Hepatic stellate cell (primary cell): ENCODE data around the gene TUT1.
"Not testable (repeated sequence)": the region's sequence is repeated elsewhere in the genome, so short reads cannot be mapped to it uniquely, and the experiment has no call there.

Source experiments
- DNase-seq: peaks from one replicate; pipeline ENCODE4 v3.0.0; 2011; ENCODE audit warnings: low spot score

The TUT1 gene

DNA sequence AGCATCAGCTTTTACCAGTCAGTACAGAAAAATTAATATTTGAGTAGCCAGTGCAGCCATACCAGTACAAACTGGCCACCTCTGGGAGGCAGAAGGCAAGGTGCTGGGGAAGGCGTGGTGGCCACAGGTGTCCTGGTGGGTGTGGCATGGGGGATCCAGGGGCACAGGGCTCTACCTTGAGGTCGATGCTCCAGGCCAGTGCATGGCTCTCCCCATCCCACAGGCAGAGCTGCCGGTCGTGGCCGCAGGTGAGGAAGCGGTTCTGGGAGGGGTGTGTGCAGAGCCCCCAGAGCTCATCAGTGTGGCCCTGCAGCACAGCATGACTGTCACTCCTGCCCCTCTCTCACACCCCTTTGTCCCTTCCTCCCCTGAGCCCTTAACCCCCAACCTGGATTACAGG, 14.1 kb upstream of the TUT1 start:
- no peak for DNase-seq

DNA sequence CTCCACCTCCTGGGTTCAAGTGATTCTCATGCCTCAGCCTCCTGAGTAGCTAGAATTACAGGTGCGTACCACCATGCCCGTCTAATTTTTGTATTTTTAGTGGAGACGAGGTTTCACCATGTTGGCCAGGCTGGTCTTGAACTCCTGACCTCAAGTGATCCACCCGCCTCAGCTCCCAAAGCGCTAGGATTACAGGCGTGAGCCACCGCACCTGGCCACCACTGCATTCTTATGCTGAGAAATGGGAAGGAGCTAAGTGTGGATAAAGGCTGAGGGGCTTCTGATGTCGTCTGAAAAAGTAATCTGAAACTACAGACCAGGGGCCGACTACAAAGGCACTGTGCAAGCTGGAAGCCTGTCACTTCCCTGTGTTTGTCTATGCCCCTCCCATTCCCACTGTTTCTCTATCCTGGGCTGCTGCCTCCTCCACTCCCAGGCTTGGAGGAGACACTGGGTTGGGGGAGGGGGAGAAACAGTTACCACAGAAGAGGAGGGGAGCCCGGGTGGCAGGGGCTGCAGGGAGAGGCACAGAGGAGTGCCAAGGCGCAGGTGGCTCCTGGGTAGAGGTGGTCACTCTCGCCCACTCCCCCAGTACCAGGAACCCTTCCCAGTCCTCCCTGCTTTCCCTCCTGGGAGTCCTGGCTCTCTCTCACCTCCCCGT, 13.3 kb upstream of the TUT1 start:
- no peak for DNase-seq

GRCh38 chr11:62603776-62604299, 12.5 kb upstream of the TUT1 start:
- DNase-seq, result no peak

DNA sequence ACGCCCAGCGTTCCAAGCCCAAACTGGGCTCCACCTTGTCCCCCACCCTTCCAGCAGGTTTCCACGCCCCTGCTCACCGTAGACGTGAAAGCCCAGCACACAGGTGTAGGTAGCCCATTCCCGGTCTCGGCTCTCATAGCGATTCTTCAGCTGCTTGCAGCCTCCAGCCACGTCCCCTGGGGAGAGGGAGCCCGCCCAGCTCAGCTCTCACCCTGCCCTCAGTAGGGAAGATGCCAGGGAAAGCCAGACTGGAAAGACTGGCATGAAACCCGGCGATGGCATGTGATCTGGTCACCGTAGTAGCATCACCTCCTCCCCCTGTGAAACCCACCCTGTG, 11.7 kb upstream of the TUT1 start:
- no peak for DNase-seq

DNA sequence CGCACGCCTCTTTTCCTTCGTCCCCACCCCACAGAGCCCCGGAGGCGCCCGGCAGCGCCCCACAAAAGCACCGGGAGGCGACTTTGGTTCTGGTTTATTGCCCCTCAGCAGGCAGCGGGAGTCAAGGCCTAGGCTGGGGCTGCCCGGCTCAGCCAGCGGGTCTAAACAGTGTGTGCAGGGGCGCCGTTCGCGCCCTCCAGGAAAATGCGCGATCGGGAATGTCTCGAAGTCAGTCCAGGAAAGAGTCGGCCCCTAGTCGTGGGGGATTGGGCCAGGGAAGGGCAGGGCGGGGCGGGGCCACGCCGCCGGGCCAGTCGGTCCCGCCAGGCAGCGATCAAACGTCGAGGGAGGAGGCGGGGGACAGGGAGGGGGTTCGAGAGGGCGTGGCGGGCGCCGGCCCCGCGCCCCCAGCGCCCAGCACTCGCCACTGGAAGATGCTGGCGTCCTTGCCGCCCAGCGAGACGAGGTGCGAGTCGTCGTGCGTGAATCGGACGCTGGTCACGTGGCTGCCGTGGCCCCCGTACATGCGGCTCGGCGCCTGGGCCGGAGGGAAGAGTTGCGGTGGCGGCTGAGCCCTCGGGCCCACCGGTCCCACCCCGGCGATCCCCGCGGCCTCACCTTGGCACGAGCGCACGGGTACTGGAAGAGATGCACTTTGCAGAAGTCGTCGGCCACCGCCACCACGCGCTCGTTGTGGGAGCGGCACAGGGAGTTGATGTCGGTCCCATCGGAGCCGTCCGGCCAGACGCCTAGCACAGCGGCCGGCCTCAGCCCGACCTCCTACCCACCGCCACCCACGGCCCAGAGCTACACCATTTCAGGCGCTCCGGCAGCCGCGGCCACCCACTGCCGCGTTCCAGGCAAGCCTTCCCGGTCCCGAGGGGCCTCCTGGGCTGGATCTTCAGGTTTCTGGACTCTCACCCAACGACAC, 11.1 kb upstream of the TUT1 start:
- peak; percentile 81 for DNase-seq

DNA sequence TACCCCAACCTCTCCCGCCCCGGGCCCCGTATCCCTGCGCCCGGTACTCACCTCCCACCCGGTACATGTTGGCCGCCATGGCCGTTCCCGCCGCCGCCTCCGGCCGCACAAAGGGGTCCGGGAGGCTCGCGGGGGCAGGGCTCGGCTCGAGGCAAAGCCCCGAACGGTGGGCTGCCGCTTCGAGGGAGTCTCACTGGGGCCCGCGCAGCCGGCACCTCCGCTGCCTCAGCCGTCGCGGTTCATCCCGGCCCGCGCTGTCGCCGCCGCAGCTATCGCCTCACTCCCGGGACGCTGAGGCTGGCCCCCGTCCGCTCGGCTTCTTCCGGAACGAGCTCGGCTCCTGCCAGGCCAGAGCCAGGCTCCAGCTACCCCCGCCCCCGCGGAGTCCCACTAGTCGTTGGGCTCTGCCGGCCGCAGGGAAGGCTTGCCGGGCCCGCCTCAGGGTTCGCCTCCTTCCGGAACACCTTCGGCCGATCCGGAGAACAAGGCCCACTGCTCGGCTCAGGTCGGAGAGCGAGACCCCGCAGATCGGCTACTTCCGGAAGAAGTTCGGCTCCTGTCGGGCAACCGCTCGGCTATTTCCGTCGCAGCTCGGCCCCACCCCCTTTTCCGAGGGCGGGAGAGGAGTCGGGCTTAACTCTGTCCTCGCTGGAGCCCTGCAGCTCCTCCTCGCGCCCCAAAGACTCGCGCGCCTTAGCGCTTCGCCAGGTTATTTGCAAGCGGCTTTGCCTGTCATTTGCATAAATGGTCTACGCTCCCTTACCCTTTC, 10.2 kb upstream of the TUT1 start, which contains the start of gene MTA2:
Gene MTA2, minus strand, starts transcription at position 494 of the 769 bp plus-strand sequence. Its CDS starts 415 bp downstream, at position 79.
- DNase-seq, result peak; percentile 94

DNA sequence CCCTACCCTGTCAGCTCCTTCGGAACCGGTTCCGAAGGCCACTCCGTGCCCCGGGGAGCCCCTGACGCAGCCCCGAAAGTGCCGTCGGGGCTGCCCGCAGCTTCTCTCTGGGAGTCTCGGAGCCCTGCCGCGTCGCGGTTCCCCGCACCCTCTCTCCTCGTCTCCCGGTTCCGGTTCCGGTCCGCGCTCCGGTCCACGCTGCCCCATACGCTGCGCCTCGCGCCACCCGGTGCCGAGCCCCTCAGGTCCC, 9.7 kb upstream of the TUT1 start:
- peak; percentile 52 for DNase-seq

DNA sequence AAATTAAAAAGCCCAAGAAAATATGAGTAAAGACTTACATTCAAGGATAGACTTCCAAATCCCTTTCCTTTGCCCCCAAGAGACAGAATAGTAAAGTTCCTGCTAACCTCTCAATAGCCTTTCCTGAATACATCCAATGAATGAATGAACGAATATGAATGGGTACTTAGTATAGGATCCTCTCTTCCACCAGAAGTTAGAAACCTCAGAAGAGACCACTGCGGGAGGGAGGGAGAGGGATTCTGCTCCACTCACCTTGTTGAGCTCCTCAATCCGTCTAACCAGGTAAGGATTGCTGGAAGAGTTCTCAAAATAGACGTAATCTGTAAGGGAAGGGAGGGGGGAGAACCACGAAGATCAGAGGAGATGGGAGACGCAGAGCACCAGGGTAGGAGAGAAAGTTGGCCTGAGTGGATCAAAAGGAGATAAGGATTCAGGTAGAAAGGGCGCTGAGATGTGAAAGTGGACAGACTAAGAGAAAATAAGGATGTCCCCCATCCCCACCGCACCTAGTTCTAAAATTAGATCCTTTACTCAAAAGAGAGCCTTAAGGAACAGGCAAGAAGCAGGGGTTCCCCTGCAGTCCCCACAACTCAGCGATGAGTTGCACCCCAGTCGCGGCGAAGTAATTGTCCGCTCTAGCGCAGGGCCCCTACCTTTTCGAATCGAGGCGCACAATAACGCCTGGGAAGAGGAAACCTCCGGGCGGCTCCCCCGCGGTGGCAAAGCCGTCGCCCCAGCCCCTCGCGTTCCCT, 9.2 kb upstream of the TUT1 start:
- DNase-seq, result no peak

GRCh38 chr11:62599901-62600300, 8.6 kb upstream of the TUT1 start:
- no peak for DNase-seq

DNA sequence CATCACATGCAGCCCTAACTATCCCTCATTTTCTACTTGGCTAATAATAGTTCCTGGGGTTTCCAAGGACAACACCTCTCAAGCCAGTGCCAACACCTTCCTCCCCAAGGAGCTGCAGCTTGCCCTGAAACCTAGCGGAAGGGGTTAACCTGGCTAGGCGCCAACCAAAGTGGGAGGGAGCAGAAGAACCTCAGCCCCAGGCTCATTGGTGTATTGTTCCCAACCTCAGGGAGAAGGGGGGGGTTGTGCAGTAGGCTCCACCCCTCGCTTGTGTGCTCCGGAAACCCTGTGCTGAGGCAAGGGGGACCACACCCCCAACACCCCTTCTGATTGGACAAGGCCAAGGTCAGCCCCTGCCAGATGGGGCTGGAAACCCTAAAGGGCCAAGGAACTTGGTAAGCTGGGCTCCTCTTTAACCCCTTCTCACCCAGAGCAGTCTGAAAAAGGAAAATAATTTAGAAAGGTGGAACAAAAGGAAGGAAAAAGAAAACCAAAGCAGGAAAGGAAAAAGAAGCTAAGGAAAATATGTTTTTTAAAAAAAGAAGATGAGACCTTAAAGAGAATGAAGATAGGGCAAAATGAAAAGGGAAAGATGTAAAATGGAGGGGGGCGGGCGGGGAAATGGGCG, 7.9 kb upstream of the TUT1 start:
- DNase-seq, result peak; percentile 99

DNA sequence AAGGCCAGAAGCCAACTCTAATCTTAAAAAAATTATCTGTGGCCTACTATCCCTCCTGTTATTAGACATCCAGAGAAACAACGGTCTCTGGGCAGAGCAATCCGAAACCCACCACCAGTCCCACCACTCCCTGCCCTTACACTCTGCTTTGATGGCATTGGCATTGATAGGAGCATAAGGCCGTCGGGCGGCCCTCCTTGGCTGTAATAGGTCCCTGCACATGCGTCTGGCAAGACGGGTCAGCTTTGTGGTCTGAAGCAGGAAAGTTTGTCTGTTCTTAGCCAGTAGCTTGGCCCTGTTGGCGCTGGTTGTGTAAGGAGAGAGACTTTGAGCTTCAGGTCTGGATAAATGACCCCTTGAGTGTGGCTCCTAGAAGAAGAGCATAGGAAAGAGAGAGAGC, 3.8 kb upstream of the TUT1 start:
- DNase-seq, result no peak

GRCh38 chr11:62593434-62594044, 2.2 kb upstream of the TUT1 start:
- peak; percentile 74 for DNase-seq

DNA sequence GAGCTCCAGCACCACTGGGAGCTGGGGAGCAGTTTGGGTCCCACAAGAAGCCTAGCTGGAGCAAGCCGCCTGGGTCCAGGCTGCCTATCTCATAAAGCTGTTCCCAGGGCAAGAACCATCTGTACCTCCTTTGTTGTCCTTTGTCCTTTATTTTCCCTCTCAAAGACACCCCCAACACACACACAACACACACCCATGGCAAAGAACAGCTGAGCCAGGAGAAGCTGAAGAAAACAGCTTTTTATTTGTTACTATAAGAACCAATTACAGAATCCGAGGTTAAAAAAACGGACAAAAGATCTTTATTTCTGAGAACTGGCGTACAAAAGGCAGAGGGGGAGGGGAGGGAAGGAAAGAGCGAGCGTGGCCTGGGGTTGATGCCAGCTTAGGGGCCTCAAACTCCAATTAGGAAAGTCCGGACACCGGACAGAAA, 1.7 kb upstream of the TUT1 start:
- no peak for DNase-seq

DNA sequence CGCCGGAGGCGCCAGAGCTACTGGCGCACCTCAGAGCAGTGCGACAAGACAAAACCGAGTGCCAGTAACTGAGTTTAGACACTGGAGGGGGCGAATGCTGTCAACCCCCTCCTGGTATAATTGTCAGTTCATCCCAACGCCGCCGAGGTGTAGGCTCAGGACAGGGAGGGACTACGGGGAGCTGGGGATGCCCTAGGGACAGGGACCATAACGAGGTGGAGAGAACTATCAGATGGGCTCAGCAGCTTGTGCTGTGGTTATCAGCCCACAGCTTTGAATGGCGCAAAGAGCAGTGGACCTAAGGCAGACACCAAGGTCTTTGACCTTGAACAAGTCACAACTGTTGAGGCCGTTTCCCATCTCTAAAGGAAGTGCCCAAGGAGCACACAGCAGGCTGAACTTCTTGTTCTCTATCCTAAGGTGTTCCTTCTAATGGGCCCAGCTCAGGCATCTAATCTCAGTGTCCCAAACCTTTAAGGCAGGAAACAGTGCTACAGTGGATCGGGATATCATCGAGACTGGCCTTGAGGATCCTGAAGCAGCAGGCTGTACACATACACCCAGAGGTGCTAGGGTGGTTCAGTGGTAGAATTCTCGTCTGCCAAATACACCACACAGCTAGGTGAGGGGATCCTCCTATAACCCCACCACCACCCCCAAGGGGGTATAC, 958 bp upstream of the TUT1 start:
- no peak for DNase-seq

DNA sequence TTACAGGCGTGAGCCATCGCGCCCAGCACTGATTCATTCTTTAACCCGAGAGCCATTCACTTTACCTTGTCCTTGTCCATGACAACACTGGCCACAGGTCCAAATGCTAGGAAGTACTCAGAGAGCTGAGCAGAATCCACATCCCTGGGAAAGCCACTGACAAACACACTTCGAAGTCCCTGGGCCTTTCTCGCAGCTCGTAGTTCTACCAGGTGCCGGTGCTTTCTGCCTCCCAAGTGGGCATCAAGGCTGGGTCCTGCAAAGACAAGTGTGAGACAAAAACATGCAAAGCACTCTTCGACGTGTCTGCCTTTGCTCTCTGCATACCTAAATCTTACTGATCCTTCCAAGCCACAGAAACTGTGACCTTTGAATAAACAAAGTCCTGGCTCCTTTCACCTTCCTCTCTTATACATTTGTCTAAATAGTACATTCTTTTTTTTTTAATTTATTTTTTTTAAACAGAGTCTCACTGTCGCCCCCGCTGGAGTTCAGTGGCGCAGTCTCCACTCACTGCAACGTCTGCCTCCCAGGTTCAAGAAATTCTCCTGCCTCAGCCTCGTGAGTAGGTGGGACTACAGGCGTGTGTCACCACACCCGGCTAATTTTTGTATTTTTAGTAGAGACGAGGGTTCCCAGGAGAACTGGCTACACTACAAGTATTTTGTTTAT, 2.2 kb downstream of the TUT1 start:
- no peak for DNase-seq

GRCh38 chr11:62585356-62585755, 6.0 kb downstream of the TUT1 start:
- DNase-seq, result not testable (repeated sequence)

- not testable (repeated sequence) for DNase-seq
These were observed 9.6 kb downstream of the TUT1 start for GRCh38 chr11:62581735-62582134.

DNA sequence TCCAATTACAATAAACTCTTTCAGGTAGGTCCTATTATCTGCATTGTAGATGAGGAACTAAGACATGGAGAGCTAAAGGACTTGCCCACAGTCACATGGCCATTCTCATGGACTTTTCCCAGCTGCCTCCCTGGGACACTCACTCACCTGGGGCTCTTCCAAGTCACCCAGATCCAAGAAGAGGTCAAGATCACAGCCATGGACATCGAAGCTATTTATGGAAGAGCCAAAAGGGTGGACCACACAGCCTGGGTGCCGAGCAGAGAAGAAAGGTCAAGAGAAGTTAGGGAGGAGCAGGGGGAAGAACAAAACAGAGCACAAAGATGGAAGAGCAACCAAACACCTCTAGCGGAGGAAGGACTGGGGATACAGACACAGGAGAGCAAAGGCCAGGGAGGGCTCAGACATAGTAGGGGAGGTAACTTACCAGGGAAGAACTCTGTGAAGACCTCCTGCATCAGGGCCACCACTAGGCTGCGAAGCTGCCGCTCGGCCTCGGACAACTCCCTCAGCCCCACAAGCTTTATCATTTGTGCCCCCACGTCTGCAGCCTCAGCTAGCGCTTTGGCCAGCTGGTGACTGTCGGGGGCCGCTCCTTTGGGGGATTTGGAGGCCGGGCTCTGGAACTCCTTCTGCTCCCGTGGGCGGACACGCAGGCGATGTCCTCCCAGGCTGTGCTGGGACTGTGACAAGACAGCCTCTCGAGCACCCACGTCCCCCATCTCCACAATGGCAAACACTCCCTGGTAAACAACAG, 10.2 kb downstream of the TUT1 start:
- DNase-seq, result no peak

- DNase-seq, result no peak
These were observed 12.1 kb downstream of the TUT1 start for GRCh38 chr11:62579252-62579651.
